Skeletal muscle satellite cell (primary cell): Measurements from ENCODE around the gene BRD3OS.

ENCODE experiments used
- H3K27me3 ChIP-seq: 2 replicates; pipeline ENCODE4 v1.7.0; 2013; ENCODE audit warnings: low read length; ENCODE audit not compliant: control insufficient read depth, insufficient read depth
- H3K36me3 ChIP-seq: 2 replicates; pipeline ENCODE4 v1.7.0; 2013; ENCODE audit warnings: mild to moderate bottlenecking, control low read depth, low read length; ENCODE audit not compliant: insufficient read depth
- H3K4me1 ChIP-seq: 2 replicates; pipeline ENCODE4 v1.7.0; 2013; ENCODE audit warnings: low read length; ENCODE audit not compliant: control insufficient read depth, insufficient read depth
- H3K4me2 ChIP-seq: 2 replicates; pipeline ENCODE4 v1.7.0; 2013; ENCODE audit warnings: mild to moderate bottlenecking, low read length
- H3K4me3 ChIP-seq: 2 replicates; pipeline ENCODE4 v1.7.0; 2013; ENCODE audit warnings: low read length
- H3K9ac ChIP-seq: 2 replicates; pipeline ENCODE4 v1.7.0; 2013; ENCODE audit warnings: mild to moderate bottlenecking, low read depth, low read length, moderate library complexity
- H3K9me3 ChIP-seq: replicated peaks from 2 replicates; pipeline ENCODE4 v1.7.0; 2013; ENCODE audit warnings: mild to moderate bottlenecking, control low read depth, low read length

BRD3OS gene

DNA sequence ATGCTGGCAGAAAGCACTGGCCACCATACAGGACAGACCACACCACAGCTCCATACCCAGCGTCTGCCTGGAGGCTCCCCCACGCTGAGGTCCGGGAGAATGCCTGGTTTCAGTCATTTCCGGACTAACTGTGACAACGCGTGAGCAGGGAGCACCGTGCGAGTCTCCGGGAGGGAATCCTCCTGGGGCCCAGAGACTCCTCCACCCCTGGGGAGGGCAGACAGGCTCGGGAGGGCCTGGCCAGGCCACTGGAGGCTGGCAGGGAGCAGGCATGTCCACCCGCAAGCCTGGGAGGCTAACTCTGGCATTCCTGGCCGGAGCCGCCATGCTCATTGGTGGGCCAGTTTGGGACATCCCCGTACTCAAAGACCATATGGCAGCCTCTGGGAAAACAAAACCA, 6.5 kb downstream of the BRD3OS start:
- H3K9me3 ChIP-seq, result no peaks in the 10 kb centered on the region
- no peaks in the 10 kb centered on the region for H3K4me1 ChIP-seq
- H3K9ac ChIP-seq, result no peak overlapping the region
- H3K4me3 ChIP-seq, result no peak overlapping the region
- no peak overlapping the region for H3K4me2 ChIP-seq
- no peaks in the 10 kb centered on the region for H3K27me3 ChIP-seq
- H3K36me3 ChIP-seq, result peaks cover 63% of the 10 kb centered on the region

DNA sequence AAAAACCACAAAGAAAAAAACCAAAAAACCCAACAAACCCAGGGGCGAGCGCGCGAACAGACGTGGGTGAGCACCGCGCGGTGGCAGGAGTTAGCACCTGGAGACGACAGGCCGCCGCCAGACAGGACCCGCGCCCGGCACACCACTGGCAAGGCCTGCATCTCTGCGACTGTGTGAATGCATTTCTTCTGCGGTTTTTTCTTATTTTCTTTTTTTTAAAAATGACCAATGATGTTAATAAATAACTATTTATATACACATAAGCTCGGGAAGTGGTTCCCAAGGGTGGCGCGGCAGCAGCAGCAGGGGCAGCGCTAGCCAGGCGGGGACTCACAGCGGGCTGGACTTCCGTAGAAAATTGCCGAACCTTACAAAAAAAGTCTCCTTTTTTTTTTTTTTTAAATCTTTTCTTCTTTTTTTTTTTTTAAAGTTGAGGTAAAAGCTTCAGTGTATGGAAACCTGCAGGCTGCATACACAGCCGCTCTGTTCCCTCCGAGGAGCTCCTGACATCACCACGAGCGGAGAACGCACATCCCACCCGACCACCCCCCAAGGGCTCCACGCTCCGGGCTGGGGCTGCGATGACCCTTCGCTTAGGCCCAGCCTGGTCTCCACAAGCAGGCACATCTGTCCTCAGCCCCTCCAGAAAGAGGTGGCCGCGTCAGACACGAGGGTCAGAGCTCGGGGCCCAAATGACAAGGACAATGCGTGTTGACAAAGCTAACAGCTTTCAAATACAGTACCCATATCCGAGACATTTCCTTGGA, 7.4 kb downstream of the BRD3OS start:
- no peaks in the 10 kb centered on the region for H3K4me1 ChIP-seq
- no peak overlapping the region for H3K9ac ChIP-seq
- peaks cover 60% of the 10 kb centered on the region for H3K36me3 ChIP-seq
- no peak overlapping the region for H3K4me3 ChIP-seq
- no peaks in the 10 kb centered on the region for H3K9me3 ChIP-seq
- no peaks in the 10 kb centered on the region for H3K27me3 ChIP-seq
- no peak overlapping the region for H3K4me2 ChIP-seq

DNA sequence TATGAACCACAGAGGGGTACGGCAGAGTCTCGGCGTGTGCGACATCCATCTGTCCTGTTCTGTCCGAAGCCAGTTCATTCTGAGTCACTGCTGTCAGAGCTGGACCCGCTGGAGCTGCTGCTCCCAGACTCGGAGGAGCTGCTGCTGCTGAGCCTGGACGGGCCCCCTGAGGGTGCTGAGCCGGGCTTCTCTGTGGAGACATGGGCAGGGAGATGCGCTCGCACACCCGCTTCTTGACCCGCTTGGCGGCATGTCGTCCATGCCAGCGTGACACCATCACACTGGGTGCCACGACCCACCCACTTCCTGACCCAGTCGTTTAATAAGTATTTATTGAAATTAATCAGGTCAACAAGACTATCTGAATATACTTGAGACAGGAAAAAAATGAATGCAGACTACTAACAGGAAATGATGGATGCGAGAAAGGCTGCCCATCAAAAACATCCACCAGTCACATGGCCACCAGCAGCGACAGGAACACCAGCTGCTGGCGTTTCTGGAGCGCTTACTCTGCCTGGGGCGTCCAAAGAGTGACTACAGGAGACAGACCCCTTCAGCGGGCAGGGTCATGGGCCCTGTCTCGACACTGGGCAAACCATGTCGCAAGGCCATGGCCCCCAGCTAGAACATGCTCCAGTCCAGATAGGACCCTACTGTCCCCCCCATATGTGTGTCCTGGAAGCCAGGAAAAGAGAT, 8.4 kb downstream of the BRD3OS start:
- Histone ChIP-seq H3K4me2 (no peak overlapping the region), H3K9ac (no peak overlapping the region), H3K4me3 (no peak overlapping the region), H3K27me3 (no peaks in the 10 kb centered on the region), H3K36me3 (peaks cover 70% of the 10 kb centered on the region), H3K4me1 (no peaks in the 10 kb centered on the region), H3K9me3 (no peaks in the 10 kb centered on the region)

DNA sequence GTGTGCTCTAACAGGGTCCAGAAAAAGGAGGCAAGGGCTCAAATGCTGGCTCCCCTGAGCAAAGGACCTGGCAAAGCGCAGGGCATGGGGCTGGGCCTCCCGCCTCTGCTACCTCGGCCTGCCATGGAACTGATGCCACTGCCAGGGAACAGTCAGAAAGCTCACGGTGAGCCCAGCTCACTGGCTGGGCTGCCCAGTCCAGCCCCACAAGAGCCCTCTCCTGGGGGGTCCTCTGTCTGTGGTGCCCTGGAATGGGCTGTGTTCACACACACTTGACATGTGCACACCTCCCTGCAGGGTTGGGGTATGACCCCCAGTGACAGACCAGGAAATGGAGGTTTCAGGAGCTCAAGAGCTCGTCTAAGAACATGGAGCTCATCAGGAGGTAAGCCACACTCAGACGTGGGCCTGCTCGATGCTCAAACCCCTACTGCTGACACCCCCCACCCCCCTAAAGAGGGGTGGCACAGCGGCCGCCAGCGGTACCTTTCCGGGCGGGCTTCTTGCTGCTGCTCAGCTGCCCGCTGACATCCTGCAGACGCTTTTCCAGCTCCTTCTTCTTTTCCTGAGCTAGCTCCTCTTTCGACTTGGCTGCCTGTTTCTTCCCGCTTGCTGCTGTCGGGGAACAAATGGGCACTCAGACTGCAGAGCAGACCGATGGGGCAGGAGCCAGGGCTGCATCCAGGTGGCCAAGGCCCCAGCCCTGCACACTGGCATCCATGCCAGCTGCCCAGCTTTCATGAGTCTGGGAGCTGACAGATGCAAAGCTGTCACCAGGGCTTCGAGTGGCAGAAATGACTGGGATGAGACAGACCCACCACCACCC, 9.1 kb downstream of the BRD3OS start:
- peaks cover 71% of the 10 kb centered on the region for H3K36me3 ChIP-seq
- no peaks in the 10 kb centered on the region for H3K9me3 ChIP-seq
- H3K4me3 ChIP-seq, result no peak overlapping the region
- H3K4me1 ChIP-seq, result no peaks in the 10 kb centered on the region
- H3K27me3 ChIP-seq, result no peaks in the 10 kb centered on the region
- H3K4me2 ChIP-seq, result no peak overlapping the region
- H3K9ac ChIP-seq, result no peak overlapping the region

DNA sequence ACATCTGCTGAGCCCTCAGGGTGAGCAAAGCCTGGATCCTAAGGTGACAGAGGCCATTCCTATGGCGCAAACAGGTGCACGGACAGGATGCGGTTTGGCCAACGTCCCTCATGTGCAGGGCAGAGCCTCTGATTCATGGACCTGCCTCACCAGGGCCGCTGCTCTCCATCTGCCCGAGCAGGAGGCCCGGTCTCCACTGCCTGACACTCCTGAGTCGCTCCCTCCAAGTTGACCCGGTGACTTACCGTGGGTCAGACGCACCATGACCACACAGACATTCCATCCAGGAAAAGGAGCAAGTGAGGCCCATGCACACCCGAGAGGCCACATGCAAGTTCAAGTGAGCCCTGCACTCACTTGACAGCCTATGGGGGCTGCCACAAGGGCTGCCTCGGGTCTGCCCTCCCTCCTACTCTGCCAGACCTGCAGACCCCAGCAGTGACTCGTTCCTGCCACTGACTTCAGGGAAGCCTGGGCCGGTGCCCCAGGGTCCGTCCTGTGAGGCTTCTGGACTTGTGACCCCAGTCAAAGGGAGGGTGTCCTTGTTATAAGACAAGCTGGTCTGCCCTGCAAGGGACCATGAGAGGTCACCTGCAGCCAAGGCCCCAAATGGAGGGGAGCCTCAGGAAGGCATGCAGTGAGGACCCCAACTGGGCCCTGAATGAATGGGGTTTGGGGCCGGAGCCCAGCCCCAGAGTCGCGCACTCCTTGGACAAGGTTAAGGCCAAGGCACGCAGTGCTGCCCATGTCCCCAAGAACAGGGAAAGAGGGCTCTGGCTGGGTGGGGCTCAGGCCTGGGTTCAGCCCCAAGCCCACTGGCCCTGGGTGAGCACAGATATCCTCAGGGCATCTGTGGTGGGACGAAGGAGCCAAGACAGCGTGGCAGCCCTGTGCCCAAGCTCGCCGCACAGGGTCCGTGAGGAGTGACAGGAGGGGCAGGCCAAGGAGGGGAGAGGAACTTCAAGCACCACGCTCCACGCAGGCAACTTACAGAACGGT, 10.1 kb downstream of the BRD3OS start:
- Histone ChIP-seq H3K36me3 (peaks cover 77% of the 10 kb centered on the region), H3K4me1 (no peaks in the 10 kb centered on the region), H3K27me3 (no peaks in the 10 kb centered on the region), H3K9me3 (no peaks in the 10 kb centered on the region), H3K4me2 (no peak overlapping the region), H3K4me3 (no peak overlapping the region), H3K9ac (no peak overlapping the region)

DNA sequence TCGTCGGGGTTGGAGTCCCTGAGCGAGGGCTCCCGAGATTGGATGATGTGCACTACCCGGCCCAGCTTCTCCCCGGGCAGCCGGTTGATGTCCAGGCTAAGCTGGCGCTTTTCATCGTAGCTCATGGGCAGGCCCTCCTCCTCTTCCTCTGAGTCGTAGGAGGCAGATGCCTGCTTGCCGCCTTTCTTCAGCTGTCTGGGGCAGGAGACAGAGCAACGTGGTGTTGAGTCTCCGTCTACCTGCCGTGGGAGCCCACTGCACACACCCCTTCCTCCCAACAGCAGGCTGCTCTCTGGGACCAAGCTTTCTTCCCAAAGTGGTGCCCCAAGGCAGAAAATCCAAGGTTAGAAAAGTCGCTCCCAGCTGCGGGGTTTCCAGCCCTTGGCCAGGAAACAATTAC, 10.8 kb downstream of the BRD3OS start:
- no peak overlapping the region for H3K9ac ChIP-seq
- peaks cover 6% of the 10 kb centered on the region for H3K4me1 ChIP-seq
- H3K9me3 ChIP-seq, result no peaks in the 10 kb centered on the region
- H3K4me3 ChIP-seq, result no peak overlapping the region
- no peak overlapping the region for H3K4me2 ChIP-seq
- no peaks in the 10 kb centered on the region for H3K27me3 ChIP-seq
- H3K36me3 ChIP-seq, result peaks cover 73% of the 10 kb centered on the region

DNA sequence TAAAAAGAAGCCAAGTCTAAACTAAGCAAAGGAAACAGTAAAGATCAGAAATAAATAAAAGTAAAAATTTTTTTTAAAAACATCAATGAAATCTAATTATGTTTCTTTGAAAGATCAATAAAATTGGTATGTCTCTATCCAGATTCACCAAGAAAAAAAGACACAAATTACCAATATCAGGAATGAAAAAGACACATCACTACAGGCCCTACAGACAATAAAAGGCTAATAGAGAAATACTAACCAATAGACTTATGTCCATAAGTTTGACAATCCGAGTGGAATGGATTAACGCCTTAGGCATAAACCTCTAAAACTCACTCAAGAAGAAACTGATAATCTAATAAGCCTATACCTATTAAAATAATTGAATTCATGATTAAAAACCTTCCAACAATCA, 12.4 kb downstream of the BRD3OS start:
- Histone ChIP-seq H3K4me2 (no peak overlapping the region), H3K4me3 (no peak overlapping the region), H3K27me3 (no peaks in the 10 kb centered on the region), H3K9me3 (no peaks in the 10 kb centered on the region), H3K4me1 (peaks cover 7% of the 10 kb centered on the region), H3K9ac (no peak overlapping the region), H3K36me3 (peaks cover 75% of the 10 kb centered on the region)

DNA sequence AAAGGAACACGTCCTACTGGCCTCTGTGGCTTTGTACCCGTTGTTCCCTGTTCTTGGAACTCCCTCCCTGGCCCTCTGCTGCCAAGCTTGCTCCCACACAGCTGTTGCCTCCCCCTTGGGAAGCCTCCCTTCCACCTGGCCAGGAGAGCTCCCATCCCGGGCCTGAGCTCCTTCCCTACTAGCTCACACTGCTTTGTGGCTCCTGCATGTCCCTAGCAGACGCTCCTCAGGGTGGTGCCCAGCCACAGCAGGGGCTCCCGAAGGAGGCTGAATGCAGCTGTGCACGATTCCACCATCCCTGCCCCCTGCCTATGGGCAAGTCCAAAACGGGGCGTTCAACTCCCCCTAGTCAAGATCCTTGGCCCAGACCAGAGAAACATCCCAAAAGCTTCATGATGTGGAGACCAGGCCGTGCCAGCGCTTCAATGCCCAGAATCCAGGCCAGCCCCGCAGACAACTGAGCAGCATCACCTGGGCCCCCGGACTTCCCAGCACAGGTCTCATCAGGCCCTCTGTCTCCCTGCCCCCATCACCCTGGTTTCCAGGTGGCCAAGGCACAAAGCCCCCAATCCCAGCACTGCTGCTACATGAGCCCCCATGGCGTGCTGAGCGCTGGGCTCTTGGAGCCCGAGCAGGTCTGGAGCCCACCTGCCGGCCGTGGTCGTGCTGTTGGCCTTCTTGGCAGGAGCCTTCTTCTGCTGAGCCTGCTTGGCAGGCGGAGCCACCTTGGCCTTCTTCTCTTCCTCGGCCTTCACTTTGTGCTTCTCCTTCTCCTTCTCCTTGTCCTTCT, 14.3 kb downstream of the BRD3OS start:
- Histone ChIP-seq H3K4me3 (no peak overlapping the region), H3K27me3 (no peaks in the 10 kb centered on the region), H3K4me1 (peaks cover 7% of the 10 kb centered on the region), H3K4me2 (no peak overlapping the region), H3K36me3 (peaks cover 68% of the 10 kb centered on the region), H3K9ac (no peak overlapping the region), H3K9me3 (no peaks in the 10 kb centered on the region)

DNA sequence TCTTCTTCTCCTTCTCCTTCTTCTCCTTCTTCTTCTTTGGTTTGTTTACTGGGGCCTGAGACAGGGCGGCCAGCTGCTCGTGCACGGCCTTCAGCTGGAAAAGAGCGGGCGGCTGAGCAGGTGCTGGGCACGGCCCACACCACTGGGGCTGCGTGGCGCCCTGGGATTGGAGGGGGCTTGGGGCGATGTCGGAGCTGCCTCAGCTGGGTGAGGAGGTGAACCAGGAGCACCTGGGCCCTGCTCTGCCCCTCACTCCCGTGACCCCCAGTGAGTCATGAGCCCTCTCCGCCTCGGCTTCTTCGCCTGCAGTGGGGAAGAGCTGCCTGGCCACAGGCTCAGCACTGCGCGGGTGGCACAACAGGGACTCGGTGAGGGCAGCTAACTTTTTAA, 14.9 kb downstream of the BRD3OS start:
- Histone ChIP-seq H3K4me1 (peaks cover 7% of the 10 kb centered on the region), H3K27me3 (no peaks in the 10 kb centered on the region), H3K9ac (no peak overlapping the region), H3K4me3 (no peak overlapping the region), H3K9me3 (no peaks in the 10 kb centered on the region), H3K4me2 (no peak overlapping the region), H3K36me3 (peaks cover 68% of the 10 kb centered on the region)
